ENCODE results near the gene MAPKAP1.

GRCh38 chr9:125447202-125447802 lies 259.7 kb downstream of the MAPKAP1 start:
- TF ChIP-seq CTCF (IDR thresholded peaks at IDR 0.05): no peak
- TF ChIP-seq POLR2A (IDR thresholded peaks at IDR 0.05): no peak
